Muscle layer of duodenum (tissue), 2 donors: Measurements from ENCODE around the gene CREB3L1.

Experiments
- H3K27ac ChIP-seq: one replicate; pipeline ENCODE4 v1.7.0; 2013; ENCODE audit warnings: mild to moderate bottlenecking, low read length
- H3K27me3 ChIP-seq: one replicate; pipeline ENCODE4 v1.7.0; 2013; ENCODE audit warnings: low read depth, mild to moderate bottlenecking, control low read depth, low read length
- H3K36me3 ChIP-seq, 2 donors: one replicate each; pipeline ENCODE4 v1.7.0; 2013; ENCODE audit warnings: low read length in 2 of 2, control low read depth in 1 of 2, mild to moderate bottlenecking in 1 of 2; ENCODE audit not compliant: insufficient read depth in 2 of 2, control insufficient read depth in 1 of 2
- H3K4me1 ChIP-seq, 2 donors: one replicate each; pipeline ENCODE4 v1.7.0; 2013; ENCODE audit warnings: low read length in 2 of 2, mild to moderate bottlenecking in 2 of 2, control low read depth in 1 of 2, moderate library complexity in 1 of 2; ENCODE audit not compliant: insufficient read depth in 2 of 2, control insufficient read depth in 1 of 2
- H3K4me3 ChIP-seq, 2 donors: one replicate each; pipeline ENCODE4 v1.7.0; 2013; ENCODE audit warnings: low read length in 2 of 2, low read depth in 1 of 2, mild to moderate bottlenecking in 1 of 2
- H3K9me3 ChIP-seq, 2 donors: one replicate each; pipeline ENCODE4 v1.7.0; 2013; ENCODE audit warnings: low read length in 2 of 2, control low read depth in 1 of 2, mild to moderate bottlenecking in 1 of 2; ENCODE audit not compliant: control insufficient read depth in 1 of 2
- donor health status: healthy.

The CREB3L1 gene

DNA sequence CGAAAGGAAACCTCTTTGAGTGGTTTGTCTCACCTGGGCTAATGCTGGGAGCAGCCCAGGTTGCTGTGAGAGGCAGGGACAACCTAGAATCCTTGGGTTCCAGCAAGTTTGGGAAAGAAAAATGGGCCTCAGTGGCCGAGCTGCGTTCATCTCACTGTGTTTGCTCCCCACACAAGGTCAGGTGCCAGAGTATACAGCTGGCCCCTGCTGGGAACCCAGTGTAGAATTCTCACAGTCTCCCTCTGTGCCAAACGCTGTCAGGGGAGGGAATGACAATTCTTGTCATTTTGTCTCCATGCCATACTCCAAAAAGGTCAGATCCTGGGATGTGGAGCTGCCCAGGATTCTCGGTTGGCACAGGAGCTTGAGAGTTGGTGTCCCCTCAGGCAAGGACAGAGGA, 74.1 kb downstream of the CREB3L1 start:
- Histone ChIP-seq H3K9me3 (no peaks in the 10 kb centered on the region), H3K4me1 (peaks cover 13 to 44% of the 10 kb centered on the region in 2 donors), H3K4me3 (no peak overlapping the region), H3K27ac (no peak overlapping the region), H3K36me3 (no peaks in the 10 kb centered on the region), H3K27me3 (no peaks in the 10 kb centered on the region)

DNA sequence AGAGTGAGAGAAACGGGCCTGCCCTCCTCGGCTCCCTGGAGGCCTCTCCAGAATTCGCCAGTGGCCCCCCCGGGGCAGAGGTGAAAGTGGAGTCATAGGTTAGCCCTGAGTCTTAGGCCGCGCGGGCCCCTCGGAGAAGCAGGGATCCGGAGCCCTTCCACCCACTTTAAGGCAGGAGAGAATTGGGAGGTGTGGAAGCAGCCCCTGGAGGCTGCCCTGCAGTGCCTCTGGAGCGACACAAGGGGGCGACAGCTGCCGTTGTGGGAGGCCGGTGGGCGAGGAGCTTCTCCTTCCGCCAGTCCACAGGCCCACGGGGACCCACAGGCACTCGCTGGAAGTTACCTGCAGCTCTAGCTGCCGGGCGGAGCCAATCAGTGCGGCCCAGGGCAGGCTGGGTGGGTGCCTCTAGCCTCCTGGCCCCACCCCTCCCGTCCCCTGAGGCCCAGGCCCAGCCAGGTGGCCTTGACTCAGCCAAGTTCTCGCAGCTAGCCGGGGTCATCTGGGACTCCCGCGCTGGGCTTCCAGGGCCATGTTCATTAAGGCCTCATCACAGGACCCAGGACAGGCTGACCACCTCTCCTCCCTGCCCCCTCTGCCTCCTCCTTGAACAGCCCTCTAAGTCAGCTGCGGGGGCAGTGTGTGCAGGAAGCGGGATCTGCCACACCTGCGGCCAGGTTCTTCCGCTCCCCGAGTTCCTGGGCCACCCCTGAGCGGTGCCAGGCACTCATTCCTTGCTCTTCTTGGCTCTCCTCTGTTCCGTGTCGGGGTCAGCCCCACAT, 74.8 kb downstream of the CREB3L1 start:
- Histone ChIP-seq H3K9me3 (no peaks in the 10 kb centered on the region), H3K27me3 (no peaks in the 10 kb centered on the region), H3K4me1 (peaks cover 13 to 44% of the 10 kb centered on the region in 2 donors), H3K4me3 (no peak overlapping the region), H3K27ac (peak overlapping the region; percentile 47), H3K36me3 (no peaks in the 10 kb centered on the region)

DNA sequence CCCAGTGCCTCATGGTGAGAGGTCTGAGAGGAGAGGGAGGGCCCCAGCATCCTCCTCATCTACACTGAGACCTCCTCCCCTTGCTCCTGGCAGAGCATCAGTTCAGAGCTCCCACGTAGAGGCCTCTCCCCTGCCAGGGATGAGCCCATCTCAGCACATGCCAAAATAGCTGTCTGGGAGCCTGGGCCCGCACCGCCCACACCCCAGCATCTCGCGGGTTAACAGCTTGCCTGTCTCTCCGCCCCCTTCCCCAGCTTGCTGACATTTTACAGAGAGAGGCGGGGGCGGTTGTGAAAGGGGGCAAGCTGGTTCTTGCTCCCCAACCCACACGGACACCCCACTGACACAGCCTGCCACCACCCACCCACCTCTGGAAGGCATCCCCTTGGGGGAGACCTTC, 76.2 kb downstream of the CREB3L1 start:
- H3K4me1 ChIP-seq: peaks cover 8 to 36% of the 10 kb centered on the region in 2 donors

DNA sequence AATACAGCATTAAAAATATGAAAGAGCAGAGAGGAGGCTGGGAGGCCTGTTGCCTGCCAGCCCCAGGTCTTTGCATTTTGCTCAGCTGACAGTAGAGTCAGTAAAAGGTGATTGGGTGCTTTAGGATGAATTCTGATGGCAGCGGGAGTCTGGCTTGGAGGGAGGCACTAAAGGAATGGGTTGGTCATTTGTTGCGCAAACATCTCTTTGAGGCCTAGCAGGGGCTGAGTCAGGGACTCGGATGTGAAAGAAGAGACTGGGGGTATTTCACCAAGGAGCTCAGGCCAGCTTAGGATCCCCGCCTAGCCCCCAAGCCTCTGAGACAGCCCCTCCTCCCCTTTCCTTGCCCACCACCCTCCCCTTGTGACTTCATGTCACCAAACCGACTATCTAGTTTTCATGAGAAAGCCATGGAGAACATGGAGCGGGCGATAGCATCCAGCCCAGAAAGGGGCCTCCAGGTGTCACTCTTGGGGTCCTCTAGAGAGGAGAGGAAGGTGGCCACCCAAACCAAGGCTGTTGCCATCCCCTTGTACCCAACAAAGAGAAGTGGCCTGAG, 79.5 kb downstream of the CREB3L1 start:
- peaks cover 12 to 38% of the 10 kb centered on the region in 2 donors for H3K4me1 ChIP-seq
- no peaks in the 10 kb centered on the region for H3K36me3 ChIP-seq
- no peak overlapping the region for H3K27ac ChIP-seq
- no peaks in the 10 kb centered on the region for H3K9me3 ChIP-seq
- no peaks in the 10 kb centered on the region for H3K27me3 ChIP-seq
- H3K4me3 ChIP-seq: no peak overlapping the region

More for the DNA sequence above, 76.2 kb downstream of the CREB3L1 start:
- Histone ChIP-seq H3K9me3 (no peaks in the 10 kb centered on the region), H3K27ac (peak overlapping the region; percentile 47), H3K36me3 (no peaks in the 10 kb centered on the region), H3K4me3 (no peak overlapping the region), H3K27me3 (no peaks in the 10 kb centered on the region)

DNA sequence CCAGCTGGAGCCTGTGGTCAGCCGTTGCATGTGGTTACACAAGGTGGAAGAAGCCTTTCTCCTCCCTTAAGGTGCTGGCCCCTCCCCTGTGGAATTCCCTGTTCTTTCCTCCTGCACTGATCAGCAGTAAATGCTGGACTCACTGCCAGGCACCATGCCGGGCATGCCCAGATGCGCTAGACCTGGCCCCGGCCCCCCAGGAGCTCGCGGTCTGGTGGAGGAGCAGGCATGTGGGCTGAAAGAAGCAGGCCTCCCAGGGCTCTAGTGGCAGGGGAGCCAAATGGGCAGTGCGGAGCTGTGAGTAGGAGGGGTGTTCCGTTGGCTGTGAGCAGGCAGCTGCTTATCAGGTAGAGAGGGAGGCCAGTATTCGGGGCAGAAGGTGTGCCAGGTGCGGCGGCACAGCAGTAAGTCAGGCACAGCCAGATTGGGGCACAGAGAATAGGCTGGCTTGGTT, 80.0 kb downstream of the CREB3L1 start:
- Histone ChIP-seq H3K4me1 (peaks cover 13 to 39% of the 10 kb centered on the region in 2 donors), H3K9me3 (no peaks in the 10 kb centered on the region), H3K36me3 (no peaks in the 10 kb centered on the region), H3K4me3 (no peak overlapping the region), H3K27me3 (no peaks in the 10 kb centered on the region), H3K27ac (no peak overlapping the region)

DNA sequence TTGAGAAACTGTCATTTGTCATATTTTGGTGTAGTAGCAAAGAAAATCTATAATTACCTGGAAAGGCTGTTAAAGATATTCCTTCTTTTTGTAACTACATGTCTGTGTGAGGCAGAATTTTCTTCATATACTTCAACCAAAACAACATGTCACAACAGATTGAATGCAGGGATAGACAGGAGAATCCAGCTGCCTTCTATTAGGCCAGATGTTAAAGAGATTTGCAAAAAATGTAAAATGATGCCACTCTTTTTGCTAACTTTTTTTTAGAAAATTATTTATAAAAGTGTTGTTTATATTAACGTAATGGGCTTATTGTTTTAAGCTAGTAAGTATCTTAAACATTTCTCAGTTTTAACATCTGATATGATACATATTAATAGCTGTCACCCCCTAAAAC, 82.5 kb downstream of the CREB3L1 start:
- no peaks in the 10 kb centered on the region for H3K27me3 ChIP-seq
- H3K9me3 ChIP-seq: no peaks in the 10 kb centered on the region
- no peaks in the 10 kb centered on the region for H3K36me3 ChIP-seq
- H3K27ac ChIP-seq: no peak overlapping the region
- H3K4me1 ChIP-seq: peaks cover 17 to 33% of the 10 kb centered on the region in 2 donors
- no peak overlapping the region for H3K4me3 ChIP-seq

DNA sequence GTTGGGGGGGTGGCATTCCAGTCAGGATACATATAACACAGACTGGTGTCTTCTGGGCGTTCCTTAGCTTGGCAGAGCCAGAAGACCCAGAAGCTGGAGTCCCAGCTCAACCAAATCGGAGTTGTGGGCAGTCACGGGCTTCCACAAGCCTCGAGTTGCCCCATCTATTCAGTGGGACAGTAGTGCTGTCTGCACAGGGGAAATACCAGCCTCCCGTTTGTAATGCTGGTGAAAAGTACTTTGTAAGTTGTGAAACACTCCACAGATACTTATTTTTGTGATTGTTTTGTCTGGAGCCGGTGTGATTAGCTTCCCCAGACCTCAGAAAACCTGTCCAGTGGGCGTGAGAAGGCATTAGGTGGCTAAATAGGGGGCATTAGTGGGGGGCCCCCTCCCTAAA, 83.4 kb downstream of the CREB3L1 start:
- H3K4me1 ChIP-seq: peaks cover 17 to 37% of the 10 kb centered on the region in 2 donors
- H3K4me3 ChIP-seq: peak overlapping the region; percentile 27 to 60
- no peaks in the 10 kb centered on the region for H3K27me3 ChIP-seq
- H3K36me3 ChIP-seq: no peaks in the 10 kb centered on the region
- no peaks in the 10 kb centered on the region for H3K9me3 ChIP-seq
- H3K27ac ChIP-seq: peak overlapping the region; percentile 66

DNA sequence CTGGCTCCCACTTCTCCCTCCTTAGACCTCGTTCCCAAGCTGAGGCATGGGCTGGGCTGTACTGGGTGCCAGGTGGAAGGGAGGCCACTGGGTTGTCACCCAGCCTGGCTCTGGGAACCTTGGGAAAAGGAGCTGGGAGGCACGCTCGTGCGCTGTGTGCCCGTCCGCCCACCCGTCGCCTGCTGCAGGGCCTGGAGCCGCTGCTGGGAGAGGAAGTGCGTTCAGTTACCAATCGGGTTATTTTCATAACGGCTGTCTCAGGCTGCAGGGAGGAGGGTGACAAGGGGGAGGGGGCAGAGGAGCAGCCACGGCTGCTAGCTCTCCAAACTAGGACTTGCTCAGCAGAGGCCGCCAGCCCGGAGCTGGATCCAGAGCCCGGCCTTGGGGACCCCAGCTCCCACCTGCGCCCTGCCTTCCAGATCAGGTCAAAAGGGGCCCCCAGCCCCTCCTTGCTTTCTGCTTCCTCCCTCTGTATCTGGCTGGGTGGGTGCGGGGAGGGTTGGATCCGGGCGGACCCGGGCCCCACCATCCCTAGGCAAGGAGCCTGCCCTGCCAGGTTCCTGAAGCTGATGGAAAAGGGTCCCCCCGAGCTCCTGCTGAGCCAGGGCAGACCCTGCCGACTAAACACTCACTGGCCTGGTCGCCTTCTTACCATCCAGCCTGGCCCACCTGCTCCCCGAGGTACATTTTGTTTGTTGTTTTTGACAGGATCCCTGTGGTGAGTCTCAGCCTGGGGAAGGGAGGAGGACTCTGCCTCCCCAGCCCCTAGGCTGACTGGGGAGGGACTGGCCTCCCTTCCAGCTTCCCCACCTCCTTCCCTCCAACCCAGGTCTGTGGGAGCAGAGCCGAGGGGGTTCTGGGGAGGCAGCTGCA, 84.1 kb downstream of the CREB3L1 start:
- H3K27me3 ChIP-seq: no peaks in the 10 kb centered on the region
- peak overlapping the region; percentile 66 for H3K27ac ChIP-seq
- peaks cover 13 to 37% of the 10 kb centered on the region in 2 donors for H3K4me1 ChIP-seq
- H3K4me3 ChIP-seq: peak overlapping the region; percentile 27 to 60
- no peaks in the 10 kb centered on the region for H3K36me3 ChIP-seq
- H3K9me3 ChIP-seq: no peaks in the 10 kb centered on the region

DNA sequence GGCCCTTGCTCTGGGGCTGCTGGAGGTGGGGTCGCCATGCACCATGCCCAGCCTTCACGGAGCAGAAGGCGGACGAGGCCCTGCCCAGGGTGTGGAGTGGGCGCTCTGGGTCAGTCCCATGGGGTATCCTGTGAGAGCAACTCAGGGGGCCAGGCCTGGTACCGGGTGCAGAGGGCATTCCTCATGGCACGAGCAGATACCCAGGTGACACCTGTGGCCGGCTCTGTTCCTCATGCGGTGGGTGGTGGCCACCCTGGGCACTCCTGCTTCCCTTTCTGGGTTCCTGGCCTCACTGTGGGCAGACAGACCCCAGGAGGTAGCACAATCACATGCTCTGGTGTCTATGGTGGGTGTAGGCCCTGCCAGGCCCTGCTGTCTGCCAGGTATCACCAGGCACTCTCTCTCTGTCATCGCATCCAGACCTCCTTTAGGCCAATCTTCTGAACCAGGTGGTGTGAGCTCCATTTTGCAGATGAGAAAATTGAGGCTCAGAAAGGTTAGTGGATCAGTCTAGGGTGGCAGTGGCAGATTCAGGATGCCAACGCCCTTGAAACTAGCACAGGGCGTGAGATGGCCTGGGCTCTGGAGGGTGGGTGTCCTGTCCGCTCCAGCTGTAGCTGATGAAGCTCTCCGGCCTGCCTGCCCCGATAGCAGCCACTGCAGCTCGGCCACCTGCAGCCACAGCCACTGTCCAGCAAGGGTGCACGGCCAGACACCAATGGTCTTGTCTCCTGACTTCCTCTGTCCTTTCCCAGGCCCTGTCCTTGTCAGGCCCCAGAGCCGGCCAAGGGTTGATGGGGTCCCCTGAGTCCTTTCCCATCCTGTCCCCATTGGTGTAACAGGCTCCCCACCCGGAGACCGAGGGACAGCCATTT, 84.9 kb downstream of the CREB3L1 start:
- peak overlapping the region; percentile 51 for H3K27ac ChIP-seq
- peaks cover 12 to 44% of the 10 kb centered on the region in 2 donors for H3K4me1 ChIP-seq
- no peaks in the 10 kb centered on the region for H3K27me3 ChIP-seq
- H3K4me3 ChIP-seq: peak overlapping the region; percentile 27 to 60
- no peaks in the 10 kb centered on the region for H3K9me3 ChIP-seq
- H3K36me3 ChIP-seq: no peaks in the 10 kb centered on the region

DNA sequence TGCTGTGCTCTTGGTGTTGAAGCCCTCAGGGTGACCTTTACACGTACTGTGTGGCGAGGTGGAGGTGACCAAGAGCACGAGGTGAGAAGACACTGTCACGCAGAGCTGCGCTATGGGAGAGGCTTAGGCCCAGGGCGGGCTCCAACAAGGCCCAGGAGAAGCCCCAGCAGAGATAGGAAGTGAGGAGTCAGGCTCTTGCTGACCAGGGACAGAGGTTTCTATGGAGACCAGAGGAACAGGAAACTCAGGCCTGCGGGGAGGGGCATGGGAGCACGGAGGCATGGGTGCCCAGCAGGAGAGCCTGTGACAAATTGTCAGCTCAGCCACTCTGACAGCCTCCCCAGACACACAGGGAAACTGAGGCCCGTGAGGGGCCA, 85.6 kb downstream of the CREB3L1 start:
- Histone ChIP-seq H3K4me3 (peak overlapping the region in 1 of 2 donors; percentile 60), H3K4me1 (peaks cover 12 to 44% of the 10 kb centered on the region in 2 donors), H3K36me3 (peaks cover 1 to 2% of the 10 kb centered on the region in 2 donors), H3K9me3 (no peaks in the 10 kb centered on the region), H3K27ac (peak overlapping the region; percentile 51), H3K27me3 (no peaks in the 10 kb centered on the region)
